Stomach (tissue), 9 donors: ENCODE measurements around the gene PTPRM. TPM values are rescaled to one million over a fixed set of nuclear protein-coding genes. Genes with fewer than 3 reads are reported as not detected.

Experiments
- DNase-seq, 2 donors: peaks; one replicate each; pipeline versions ENCODE4 v3.0.0 to v3.0.0-alpha.2; 2013 to 2019
- H3K27ac ChIP-seq, 5 donors: fragments of 200-600 bp in 4 of 5; sonication (generic) in 4 of 5; one replicate each; pipeline ENCODE4 v1.5.1; 2013 to 2019; ENCODE audit warnings: mild to moderate bottlenecking in 1 of 5, moderate library complexity in 1 of 5
- H3K27me3 ChIP-seq, 3 donors: fragments of 200-600 bp; sonication (generic); one replicate each; pipeline ENCODE4 v1.5.1; 2017 to 2019; ENCODE audit warnings: mixed run types in 1 of 3
- H3K36me3 ChIP-seq, 4 donors: fragments of 200-600 bp; sonication (generic); 1 replicate in 3 of 4; 2 replicates in 1 of 4; pipeline ENCODE4 v1.5.1; 2016 to 2019
- H3K4me1 ChIP-seq, 4 donors: fragments of 200-600 bp; sonication (generic); one replicate each; pipeline ENCODE4 v1.5.1; 2016 to 2019
- H3K4me3 ChIP-seq, 4 donors: fragments of 200-600 bp; sonication (generic) in 3 of 4; one replicate each; pipeline ENCODE4 v1.5.1; 2016 to 2019; ENCODE audit warnings: mild to moderate bottlenecking in 1 of 4
- H3K9me3 ChIP-seq, 4 donors: fragments of 200-600 bp; sonication (generic); one replicate each; pipeline ENCODE4 v1.5.1; 2016 to 2019
- EP300 ChIP-seq: sonication (generic); formaldehyde crosslinking; IDR thresholded peaks from one replicate; pipeline ENCODE4 v1.6.1; 2017; ENCODE audit warnings: antibody characterized with exemption
- POLR2A ChIP-seq, 4 donors: fragments of 450-650 bp; IDR thresholded peaks; one replicate each; pipeline ENCODE4 v1.6.1; 2016; ENCODE audit warnings: antibody characterized with exemption in 4 of 4, control low read depth in 2 of 4, mild to moderate bottlenecking in 1 of 4, moderate library complexity in 1 of 4
- POLR2AphosphoS5 ChIP-seq, 3 donors: sonication (generic); formaldehyde crosslinking; IDR thresholded peaks; one replicate each; pipeline ENCODE4 v1.6.1; 2016; ENCODE audit warnings: antibody characterized with exemption in 3 of 3
- WGBS, 5 donors: extraction: QIAGEN DNeasy Blood & Tissue Kit in 3 of 5; methylation state at CpG; one replicate each; pipeline versions ENCODE4 v1.1.5 to v1.1.7; 2013 to 2018; 5-methylcytosine and 5-hydroxymethylcytosine counted together
- intact Hi-C: fragments of 100-400 bp; cut with DNase I; formaldehyde crosslinking; loops from one replicate; pipeline ENCODE4 v1.15.1; 2023; ENCODE audit warnings: low total_unique reads
- polyA plus RNA-seq, 3 donors: library from polyadenylated mRNA; stranded (reverse); fragments of 200-250 nt; gene quantifications; one replicate each; pipeline ENCODE4 v1.2.3, GENCODE V29; 2013
- total RNA-seq, 5 donors: library from RNA; depleted of rRNA; stranded (reverse); fragments of >200 nt; gene quantifications; one replicate each; pipeline versions ENCODE4 v1.1.0 to v1.2.3, GENCODE V29; 2014 to 2016
- TF ChIP-seq, protein P1 (sequence below), 7 experiments: fragments of 450-650 bp in 4 of 7; fragments of 200-600 bp in 3 of 7; sonication (generic) in 3 of 7; IDR thresholded peaks; one replicate each; pipeline ENCODE4 v1.5.1; 2016 to 2019; ENCODE audit warnings: antibody characterized with exemption in 7 of 7, control low read depth in 2 of 7, mild to moderate bottlenecking in 1 of 7
- donor health status: healthy with polysubstance abuse.
- donor health status: Bipolar disorder and iron deficiency.
- donor health status: healthy.

Gene PTPRM
- total and polyA plus RNA-seq, 8 donors = 7.5 to 246 (median 58.2) TPM

GRCh38 chr18:7666195-7666776 is 99.2 kb downstream of the PTPRM start:
- H3K27ac ChIP-seq = no peak overlapping the region
- H3K9me3 ChIP-seq = no peaks in the 10 kb centered on the region
- no peak for DNase-seq
- 66 to 75% (median 73%) methylated on average over 4 of the region's 4 CpGs for WGBS, 5 donors
- TF ChIP-seq EP300 (no peak), POLR2AphosphoS5 (IDR thresholded peaks at IDR 0.05) (no peak), POLR2A (IDR thresholded peaks at IDR 0.05) (no peak)
- TF ChIP-seq, protein P1, sequence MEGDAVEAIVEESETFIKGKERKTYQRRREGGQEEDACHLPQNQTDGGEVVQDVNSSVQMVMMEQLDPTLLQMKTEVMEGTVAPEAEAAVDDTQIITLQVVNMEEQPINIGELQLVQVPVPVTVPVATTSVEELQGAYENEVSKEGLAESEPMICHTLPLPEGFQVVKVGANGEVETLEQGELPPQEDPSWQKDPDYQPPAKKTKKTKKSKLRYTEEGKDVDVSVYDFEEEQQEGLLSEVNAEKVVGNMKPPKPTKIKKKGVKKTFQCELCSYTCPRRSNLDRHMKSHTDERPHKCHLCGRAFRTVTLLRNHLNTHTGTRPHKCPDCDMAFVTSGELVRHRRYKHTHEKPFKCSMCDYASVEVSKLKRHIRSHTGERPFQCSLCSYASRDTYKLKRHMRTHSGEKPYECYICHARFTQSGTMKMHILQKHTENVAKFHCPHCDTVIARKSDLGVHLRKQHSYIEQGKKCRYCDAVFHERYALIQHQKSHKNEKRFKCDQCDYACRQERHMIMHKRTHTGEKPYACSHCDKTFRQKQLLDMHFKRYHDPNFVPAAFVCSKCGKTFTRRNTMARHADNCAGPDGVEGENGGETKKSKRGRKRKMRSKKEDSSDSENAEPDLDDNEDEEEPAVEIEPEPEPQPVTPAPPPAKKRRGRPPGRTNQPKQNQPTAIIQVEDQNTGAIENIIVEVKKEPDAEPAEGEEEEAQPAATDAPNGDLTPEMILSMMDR (IDR thresholded peaks at IDR 0.05) = no peak
- H3K4me1 ChIP-seq = peaks cover 0 to 8% (median 2%) of the 10 kb centered on the region in 4 donors
- H3K4me3 ChIP-seq = no peak overlapping the region
- peaks cover 0 to 3% (median 0%) of the 10 kb centered on the region in 4 donors for H3K36me3 ChIP-seq
- intact Hi-C loops = no loop called here
- H3K27me3 ChIP-seq = no peaks in the 10 kb centered on the region

GRCh38 chr18:7668392-7668791 is 101.3 kb downstream of the PTPRM start:
- TF ChIP-seq, protein P1 (IDR thresholded peaks at IDR 0.05) = no peak
- TF ChIP-seq POLR2A (IDR thresholded peaks at IDR 0.05) = no peak
- no peak for TF ChIP-seq POLR2AphosphoS5 (IDR thresholded peaks at IDR 0.05)
- no peak for TF ChIP-seq EP300
- Histone ChIP-seq H3K36me3 (no peaks in the 10 kb centered on the region), H3K27ac (no peak overlapping the region), H3K9me3 (no peaks in the 10 kb centered on the region), H3K27me3 (no peaks in the 10 kb centered on the region), H3K4me1 (peaks cover 0 to 8% (median 2%) of the 10 kb centered on the region in 4 donors), H3K4me3 (no peak overlapping the region)
- DNase-seq = no peak
- 81 to 93% (median 87%) methylated on average over 3 of the region's 3 CpGs for WGBS, 5 donors
- intact Hi-C loops = no loop called here

DNA sequence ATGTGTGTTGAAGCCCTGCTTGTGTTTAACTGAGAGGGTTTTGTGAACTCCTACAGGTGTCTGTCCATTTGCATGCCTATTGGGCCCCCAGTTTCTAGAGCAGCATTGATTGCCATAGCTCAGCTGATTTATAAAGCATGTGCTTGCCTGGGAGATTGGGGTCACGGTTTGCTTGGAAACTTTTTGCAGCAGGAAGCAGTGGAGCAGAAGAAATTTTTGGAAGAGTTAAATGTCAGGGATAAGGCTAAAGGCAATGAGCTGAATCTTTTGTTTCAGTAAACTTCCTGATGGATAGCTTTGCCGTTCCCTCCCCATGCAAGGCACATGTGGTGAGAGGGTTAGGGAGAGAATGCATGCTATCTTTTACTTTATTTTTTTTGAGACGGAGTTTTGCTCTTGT is 102.2 kb downstream of the PTPRM start:
- no peaks in the 10 kb centered on the region for H3K36me3 ChIP-seq
- H3K4me1 ChIP-seq = peaks cover 0 to 8% (median 2%) of the 10 kb centered on the region in 4 donors
- no peaks in the 10 kb centered on the region for H3K9me3 ChIP-seq
- no peak for TF ChIP-seq EP300
- TF ChIP-seq, protein P1 (IDR thresholded peaks at IDR 0.05) = no peak
- no peak for TF ChIP-seq POLR2AphosphoS5 (IDR thresholded peaks at IDR 0.05)
- no peak for TF ChIP-seq POLR2A (IDR thresholded peaks at IDR 0.05)
- no peaks in the 10 kb centered on the region for H3K27me3 ChIP-seq
- 66 to 89% (median 78%) methylated on average over 3 of the region's 3 CpGs for WGBS, 5 donors
- no peak for DNase-seq
- no peak overlapping the region for H3K27ac ChIP-seq
- intact Hi-C loops = no loop called here
- no peak overlapping the region for H3K4me3 ChIP-seq

DNA sequence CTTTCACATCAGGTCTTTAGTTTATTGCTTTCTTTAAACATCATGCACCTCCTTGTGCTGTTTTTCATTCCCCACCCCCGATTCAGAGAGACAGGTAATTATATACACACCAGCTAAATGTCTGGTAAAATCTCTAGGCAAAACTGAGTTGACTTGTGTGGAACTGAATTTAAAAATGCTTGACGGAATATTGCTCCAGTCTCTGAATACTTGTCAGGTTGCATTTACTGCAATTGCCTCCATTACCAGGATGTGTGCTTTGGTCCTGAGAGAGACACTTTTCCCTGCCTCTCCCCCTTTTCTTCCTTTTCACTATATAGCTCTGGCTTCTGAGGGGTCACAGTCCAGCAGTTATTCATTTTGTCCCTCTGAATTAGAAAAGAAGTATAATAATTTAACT is 104.0 kb downstream of the PTPRM start:
- H3K27ac ChIP-seq = no peak overlapping the region
- WGBS, 5 donors = 83 to 89% (median 86%) methylated on average over 2 of the region's 2 CpGs
- H3K4me1 ChIP-seq = peaks cover 0 to 8% (median 2%) of the 10 kb centered on the region in 4 donors
- H3K4me3 ChIP-seq = no peak overlapping the region
- H3K9me3 ChIP-seq = no peaks in the 10 kb centered on the region
- no peaks in the 10 kb centered on the region for H3K27me3 ChIP-seq
- no peak for DNase-seq
- intact Hi-C loops = no loop called here
- H3K36me3 ChIP-seq = no peaks in the 10 kb centered on the region
- TF ChIP-seq, protein P1 (IDR thresholded peaks at IDR 0.05) = no peak
- no peak for TF ChIP-seq EP300
- TF ChIP-seq POLR2A (IDR thresholded peaks at IDR 0.05) = no peak
- TF ChIP-seq POLR2AphosphoS5 (IDR thresholded peaks at IDR 0.05) = no peak
